Measurements from ENCODE around the gene TAF4.

The TAF4 gene

GRCh38 chr20:62065674-62066338 lies at the start of gene TAF4:
TAF4 (minus strand) TSS chr20:62065881; CDS start chr20:62065810, 71 bp downstream.
- TF ChIP-seq ZFX (IDR thresholded peaks at IDR 0.05; ENCODE audit: borderline replicate concordance) (no peak), CTCF (IDR thresholded peaks at IDR 0.05) (no peak)
- H3K27ac ChIP-seq: peak within 1 kb of the TSS; percentile 87

GRCh38 chr20:62114894-62115293 lies 49.2 kb upstream of the TAF4 start:
- no peak overlapping the region for H3K27ac ChIP-seq
- TF ChIP-seq CTCF (IDR thresholded peaks at IDR 0.05) (no peak), ZFX (IDR thresholded peaks at IDR 0.05; ENCODE audit: borderline replicate concordance) (no peak)

- TF ChIP-seq CTCF (IDR thresholded peaks at IDR 0.05) (no peak), ZFX (IDR thresholded peaks at IDR 0.05; ENCODE audit: borderline replicate concordance) (no peak)
Measured at GRCh38 chr20:62112368-62112767, 46.7 kb upstream of the TAF4 start.

GRCh38 chr20:62111148-62111547 lies 45.5 kb upstream of the TAF4 start:
- TF ChIP-seq CTCF (IDR thresholded peaks at IDR 0.05): no peak
- no peak for TF ChIP-seq ZFX (IDR thresholded peaks at IDR 0.05; ENCODE audit: borderline replicate concordance)

More at GRCh38 chr20:62112368-62112767, 46.7 kb upstream of the TAF4 start:
- H3K27ac ChIP-seq: no peak overlapping the region

GRCh38 chr20:62105592-62105991 lies 39.9 kb upstream of the TAF4 start:
- TF ChIP-seq ZFX (IDR thresholded peaks at IDR 0.05; ENCODE audit: borderline replicate concordance): no peak
- TF ChIP-seq CTCF (IDR thresholded peaks at IDR 0.05): no peak
- no peak overlapping the region for H3K27ac ChIP-seq

More at GRCh38 chr20:62111148-62111547, 45.5 kb upstream of the TAF4 start:
- no peak overlapping the region for H3K27ac ChIP-seq

GRCh38 chr20:62104791-62105345 lies 39.2 kb upstream of the TAF4 start:
- no peak for TF ChIP-seq ZFX (IDR thresholded peaks at IDR 0.05; ENCODE audit: borderline replicate concordance)
- no peak for TF ChIP-seq CTCF (IDR thresholded peaks at IDR 0.05)
- H3K27ac ChIP-seq: no peak overlapping the region

- no peak overlapping the region for H3K27ac ChIP-seq
- TF ChIP-seq CTCF (IDR thresholded peaks at IDR 0.05): no peak
- TF ChIP-seq ZFX (IDR thresholded peaks at IDR 0.05; ENCODE audit: borderline replicate concordance): no peak
Measured at GRCh38 chr20:62104234-62104789, 38.6 kb upstream of the TAF4 start.

All from 22Rv1 (cell line).